Measurements from ENCODE around the gene STK36. TPM values are rescaled to one million over a fixed set of nuclear protein-coding genes. Genes with fewer than 3 reads are reported as not detected.

STK36 gene
- total RNA-seq, 1 donor from 2014 or later, result 5.2 TPM

- peaks cover 0 to 2% (median 0%) of the 10 kb centered on the region in 3 donors for H3K4me1 ChIP-seq (ENCODE audit: control insufficient read depth in 3 of 3, insufficient read depth in 3 of 3, low read length in 3 of 3)
- no peak overlapping the region for H3K27ac ChIP-seq (ENCODE audit: low read depth, low read length)
- H3K9ac ChIP-seq (ENCODE audit: low read depth in 1 of 3, low read length in 3 of 3), result no peak overlapping the region
- no peak overlapping the region for H3K4me3 ChIP-seq (ENCODE audit: low read length in 3 of 3)
- no peaks in the 10 kb centered on the region for H3K27me3 ChIP-seq (ENCODE audit: control insufficient read depth in 3 of 3, insufficient read depth in 3 of 3, low read length in 3 of 3)
- H3K36me3 ChIP-seq (ENCODE audit: control insufficient read depth in 3 of 3, insufficient read depth in 3 of 3, low read length in 3 of 3), result peaks cover 0 to 4% (median 0%) of the 10 kb centered on the region in 3 donors
- peaks cover 0 to 3% (median 0%) of the 10 kb centered on the region in 3 donors for H3K9me3 ChIP-seq (ENCODE audit: control insufficient read depth in 3 of 3, low read length in 3 of 3)
These were observed 51.2 kb downstream of the STK36 start for GRCh38 chr2:218722876-218723785.

DNA sequence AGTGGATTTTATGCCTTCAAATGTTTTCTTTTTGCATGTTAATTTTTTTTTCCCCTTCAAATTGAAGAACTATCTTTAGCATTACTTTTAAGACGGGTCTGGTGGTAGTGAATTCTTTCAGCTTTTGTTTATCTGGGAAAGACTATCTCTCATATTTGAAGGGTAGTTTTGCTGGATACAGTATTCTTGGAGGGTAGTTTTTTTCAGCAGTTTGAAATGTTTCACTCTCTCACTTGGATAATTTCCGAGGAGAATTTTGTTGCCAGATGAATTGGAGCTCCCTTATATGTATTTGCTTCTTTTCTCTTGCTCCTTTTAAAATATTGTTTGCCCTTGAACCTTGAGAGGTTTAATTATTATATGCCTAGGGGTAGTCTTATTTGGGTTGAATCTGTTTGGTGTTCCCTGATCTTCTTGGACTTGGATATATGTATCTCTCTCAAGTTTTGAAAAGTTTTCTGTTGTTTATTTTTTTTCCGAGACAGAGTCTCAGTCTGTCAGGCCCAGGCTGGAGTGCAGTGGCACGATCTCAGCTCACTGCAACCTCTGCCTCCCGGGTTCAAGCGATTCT is 54.2 kb downstream of the STK36 start:
- no peak overlapping the region for H3K27ac ChIP-seq (ENCODE audit: low read depth, low read length)
- peaks cover 0 to 2% (median 0%) of the 10 kb centered on the region in 3 donors for H3K4me1 ChIP-seq (ENCODE audit: control insufficient read depth in 3 of 3, insufficient read depth in 3 of 3, low read length in 3 of 3)
- H3K36me3 ChIP-seq (ENCODE audit: control insufficient read depth in 3 of 3, insufficient read depth in 3 of 3, low read length in 3 of 3), result peaks cover 0 to 4% (median 0%) of the 10 kb centered on the region in 3 donors
- no peak overlapping the region for H3K9ac ChIP-seq (ENCODE audit: low read depth in 1 of 3, low read length in 3 of 3)
- no peaks in the 10 kb centered on the region for H3K27me3 ChIP-seq (ENCODE audit: control insufficient read depth in 3 of 3, insufficient read depth in 3 of 3, low read length in 3 of 3)
- H3K4me3 ChIP-seq (ENCODE audit: low read length in 3 of 3), result no peak overlapping the region
- H3K9me3 ChIP-seq (ENCODE audit: control insufficient read depth in 3 of 3, low read length in 3 of 3), result peaks cover 0 to 3% (median 0%) of the 10 kb centered on the region in 3 donors

- no peak overlapping the region for H3K9ac ChIP-seq (ENCODE audit: low read depth in 1 of 3, low read length in 3 of 3)
- no peak overlapping the region for H3K27ac ChIP-seq (ENCODE audit: low read depth, low read length)
- H3K4me1 ChIP-seq (ENCODE audit: control insufficient read depth in 3 of 3, insufficient read depth in 3 of 3, low read length in 3 of 3), result peaks cover 3 to 10% (median 7%) of the 10 kb centered on the region in 3 donors
- H3K27me3 ChIP-seq (ENCODE audit: control insufficient read depth in 3 of 3, insufficient read depth in 3 of 3, low read length in 3 of 3), result no peaks in the 10 kb centered on the region
- H3K9me3 ChIP-seq (ENCODE audit: control insufficient read depth in 3 of 3, low read length in 3 of 3), result peaks cover 0 to 3% (median 0%) of the 10 kb centered on the region in 3 donors
- peaks cover 0 to 4% (median 0%) of the 10 kb centered on the region in 3 donors for H3K36me3 ChIP-seq (ENCODE audit: control insufficient read depth in 3 of 3, insufficient read depth in 3 of 3, low read length in 3 of 3)
- no peak overlapping the region for H3K4me3 ChIP-seq (ENCODE audit: low read length in 3 of 3)
These were observed 55.7 kb downstream of the STK36 start for GRCh38 chr2:218727502-218728165.

DNA sequence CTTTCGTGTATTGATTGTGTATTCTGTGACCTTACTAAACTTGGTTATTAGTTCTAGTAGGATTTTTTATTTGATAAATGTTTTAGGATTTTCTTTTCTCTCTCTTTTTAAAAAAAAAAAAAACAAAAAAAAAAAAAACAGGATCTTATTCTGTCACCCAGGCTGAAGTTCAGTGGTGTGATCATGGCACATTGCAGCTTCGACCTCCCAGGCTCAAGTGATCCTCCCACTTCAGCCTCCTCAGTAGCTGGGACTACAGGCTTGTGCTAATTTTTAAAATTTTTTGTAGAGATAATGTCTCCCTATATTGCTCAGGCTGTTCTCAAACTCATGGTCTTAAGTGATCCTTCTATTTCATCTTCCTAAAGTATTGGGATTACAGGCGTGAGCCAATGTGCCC is 57.8 kb downstream of the STK36 start:
- no peak overlapping the region for H3K9ac ChIP-seq (ENCODE audit: low read depth in 1 of 3, low read length in 3 of 3)
- peaks cover 0 to 3% (median 0%) of the 10 kb centered on the region in 3 donors for H3K9me3 ChIP-seq (ENCODE audit: control insufficient read depth in 3 of 3, low read length in 3 of 3)
- peaks cover 3 to 12% (median 12%) of the 10 kb centered on the region in 3 donors for H3K4me1 ChIP-seq (ENCODE audit: control insufficient read depth in 3 of 3, insufficient read depth in 3 of 3, low read length in 3 of 3)
- H3K36me3 ChIP-seq (ENCODE audit: control insufficient read depth in 3 of 3, insufficient read depth in 3 of 3, low read length in 3 of 3), result peaks cover 0 to 4% (median 2%) of the 10 kb centered on the region in 3 donors
- H3K27me3 ChIP-seq (ENCODE audit: control insufficient read depth in 3 of 3, insufficient read depth in 3 of 3, low read length in 3 of 3), result no peaks in the 10 kb centered on the region
- H3K27ac ChIP-seq (ENCODE audit: low read depth, low read length), result no peak overlapping the region
- H3K4me3 ChIP-seq (ENCODE audit: low read length in 3 of 3), result no peak overlapping the region

- Histone ChIP-seq H3K4me1 (ENCODE audit: control insufficient read depth in 3 of 3, insufficient read depth in 3 of 3, low read length in 3 of 3) (peaks cover 3 to 12% (median 12%) of the 10 kb centered on the region in 3 donors), H3K4me3 (ENCODE audit: low read length in 3 of 3) (no peak overlapping the region), H3K27ac (ENCODE audit: low read depth, low read length) (peak overlapping the region; percentile 67)
These were observed 60.3 kb downstream of the STK36 start for GRCh38 chr2:218732052-218732760.

DNA sequence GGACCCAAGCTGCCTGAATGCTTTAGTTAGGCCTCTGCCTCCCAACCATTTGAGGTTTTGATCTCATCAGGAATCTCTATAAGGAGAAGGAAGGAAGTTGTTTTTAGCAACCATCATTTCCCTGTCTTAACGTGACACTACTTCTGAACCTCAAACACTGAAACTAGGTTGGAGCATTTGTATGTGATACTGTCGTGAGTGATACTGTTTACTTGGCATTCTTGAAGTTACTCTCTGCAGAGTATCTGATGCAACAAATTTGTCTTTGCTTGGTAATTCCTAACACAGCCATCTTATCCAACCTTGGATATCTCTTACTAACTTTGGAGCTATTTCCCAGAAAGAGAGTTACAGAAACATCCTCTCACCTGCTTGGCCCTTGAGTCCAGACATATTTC is 60.9 kb downstream of the STK36 start:
- no peaks in the 10 kb centered on the region for H3K27me3 ChIP-seq (ENCODE audit: control insufficient read depth in 3 of 3, insufficient read depth in 3 of 3, low read length in 3 of 3)
- H3K27ac ChIP-seq (ENCODE audit: low read depth, low read length), result peak overlapping the region; percentile 67
- H3K9me3 ChIP-seq (ENCODE audit: control insufficient read depth in 3 of 3, low read length in 3 of 3), result no peaks in the 10 kb centered on the region
- no peak overlapping the region for H3K9ac ChIP-seq (ENCODE audit: low read depth in 1 of 3, low read length in 3 of 3)
- H3K4me3 ChIP-seq (ENCODE audit: low read length in 3 of 3), result no peak overlapping the region
- peaks cover 2 to 6% (median 4%) of the 10 kb centered on the region in 3 donors for H3K36me3 ChIP-seq (ENCODE audit: control insufficient read depth in 3 of 3, insufficient read depth in 3 of 3, low read length in 3 of 3)
- peaks cover 3 to 12% (median 12%) of the 10 kb centered on the region in 3 donors for H3K4me1 ChIP-seq (ENCODE audit: control insufficient read depth in 3 of 3, insufficient read depth in 3 of 3, low read length in 3 of 3)

More at GRCh38 chr2:218732052-218732760, 60.3 kb downstream of the STK36 start:
- H3K9me3 ChIP-seq (ENCODE audit: control insufficient read depth in 3 of 3, low read length in 3 of 3), result no peaks in the 10 kb centered on the region
- H3K36me3 ChIP-seq (ENCODE audit: control insufficient read depth in 3 of 3, insufficient read depth in 3 of 3, low read length in 3 of 3), result peaks cover 0 to 4% (median 2%) of the 10 kb centered on the region in 3 donors
- peak overlapping the region in 1 of 3 donors; percentile 54 for H3K9ac ChIP-seq (ENCODE audit: low read depth in 1 of 3, low read length in 3 of 3)
- H3K27me3 ChIP-seq (ENCODE audit: control insufficient read depth in 3 of 3, insufficient read depth in 3 of 3, low read length in 3 of 3), result no peaks in the 10 kb centered on the region

DNA sequence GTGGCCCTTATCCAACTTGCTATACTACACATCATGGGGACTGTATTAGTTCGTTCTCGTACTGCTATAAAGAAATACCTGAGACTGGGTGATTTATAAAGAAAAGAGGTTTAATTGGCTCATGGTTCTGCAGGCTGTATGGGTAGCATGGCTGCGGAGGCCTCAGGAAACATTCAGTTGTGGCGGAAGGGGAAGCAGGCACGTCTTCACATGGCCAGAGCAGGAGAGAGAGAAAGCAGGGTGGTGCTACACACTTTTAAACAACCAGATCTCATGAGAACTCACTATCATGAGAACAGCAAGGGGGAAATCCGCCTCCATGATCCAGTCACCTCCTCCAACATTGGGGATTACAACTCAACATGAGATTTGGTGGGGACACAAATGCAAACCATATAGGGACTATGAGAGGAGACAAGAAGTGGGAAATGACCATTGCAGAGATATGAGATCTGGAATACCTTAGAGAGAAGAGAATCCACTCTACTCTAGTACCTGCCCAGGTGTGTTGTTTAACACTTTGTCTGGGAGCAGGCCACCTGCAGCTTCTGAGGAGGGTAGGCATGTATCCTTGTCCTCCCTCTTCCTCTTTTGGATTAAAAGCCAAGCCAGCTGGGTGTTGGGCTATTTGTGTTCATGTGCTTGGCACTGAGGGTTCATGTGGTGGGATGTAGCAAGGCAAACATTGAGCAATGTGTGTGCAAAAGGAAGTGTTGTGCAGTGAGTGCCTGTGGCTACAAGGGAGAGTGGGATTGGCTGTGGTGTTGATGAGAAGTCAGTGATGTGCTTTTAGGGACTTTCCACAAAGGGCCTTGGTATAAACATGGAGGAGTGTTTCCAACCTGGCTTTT is 61.5 kb downstream of the STK36 start:
- Histone ChIP-seq H3K27ac (ENCODE audit: low read depth, low read length) (peak overlapping the region; percentile 4), H3K9ac (ENCODE audit: low read depth in 1 of 3, low read length in 3 of 3) (no peak overlapping the region), H3K4me1 (ENCODE audit: control insufficient read depth in 3 of 3, insufficient read depth in 3 of 3, low read length in 3 of 3) (peaks cover 3 to 12% (median 12%) of the 10 kb centered on the region in 3 donors)

GRCh38 chr2:218734190-218734975 is 62.5 kb downstream of the STK36 start:
- Histone ChIP-seq H3K36me3 (ENCODE audit: control insufficient read depth in 3 of 3, insufficient read depth in 3 of 3, low read length in 3 of 3) (peaks cover 12 to 17% (median 15%) of the 10 kb centered on the region in 3 donors), H3K4me3 (ENCODE audit: low read length in 3 of 3) (no peak overlapping the region), H3K9ac (ENCODE audit: low read depth in 1 of 3, low read length in 3 of 3) (no peak overlapping the region), H3K27ac (ENCODE audit: low read depth, low read length) (peak overlapping the region; percentile 4), H3K4me1 (ENCODE audit: control insufficient read depth in 3 of 3, insufficient read depth in 3 of 3, low read length in 3 of 3) (peaks cover 3 to 12% (median 12%) of the 10 kb centered on the region in 3 donors), H3K9me3 (ENCODE audit: control insufficient read depth in 3 of 3, low read length in 3 of 3) (no peaks in the 10 kb centered on the region), H3K27me3 (ENCODE audit: control insufficient read depth in 3 of 3, insufficient read depth in 3 of 3, low read length in 3 of 3) (no peaks in the 10 kb centered on the region)

More for the DNA sequence above, 61.5 kb downstream of the STK36 start:
- no peaks in the 10 kb centered on the region for H3K27me3 ChIP-seq (ENCODE audit: control insufficient read depth in 3 of 3, insufficient read depth in 3 of 3, low read length in 3 of 3)
- H3K36me3 ChIP-seq (ENCODE audit: control insufficient read depth in 3 of 3, insufficient read depth in 3 of 3, low read length in 3 of 3), result peaks cover 6 to 13% (median 10%) of the 10 kb centered on the region in 3 donors
- no peak overlapping the region for H3K4me3 ChIP-seq (ENCODE audit: low read length in 3 of 3)
- H3K9me3 ChIP-seq (ENCODE audit: control insufficient read depth in 3 of 3, low read length in 3 of 3), result no peaks in the 10 kb centered on the region
